Chondrocyte (in vitro differentiated cells): ENCODE data around the gene MRAP. TPM values are rescaled to one million over a fixed set of nuclear protein-coding genes. Genes with fewer than 3 reads are reported as not detected.

Experiments
- DNase-seq: peaks from one replicate; pipeline ENCODE4 v3.0.0; 2021; ENCODE audit warnings: mixed read lengths, low spot score
- H3K27ac Mint-ChIP-seq: one replicate; pipeline ENCODE4 v1.8.0; 2021; ENCODE audit warnings: mild to moderate bottlenecking, moderate library complexity, mixed read lengths; ENCODE audit not compliant: unreplicated experiment
- H3K27me3 Mint-ChIP-seq: 2 replicates; pipeline ENCODE4 v1.8.0; 2021; ENCODE audit warnings: low read depth, mixed read lengths
- H3K36me3 Mint-ChIP-seq: 2 replicates; pipeline ENCODE4 v1.8.0; 2021; ENCODE audit warnings: low read depth, mixed read lengths
- H3K4me1 Mint-ChIP-seq: 2 replicates; pipeline ENCODE4 v1.8.0; 2021; ENCODE audit warnings: low read depth, mild to moderate bottlenecking, mixed read lengths
- H3K4me3 Mint-ChIP-seq: one replicate; pipeline ENCODE4 v1.8.0; 2021; ENCODE audit warnings: mild to moderate bottlenecking, moderate library complexity, mixed read lengths; ENCODE audit not compliant: unreplicated experiment
- H3K9me3 Mint-ChIP-seq: 2 replicates; pipeline ENCODE4 v1.8.0; 2021; ENCODE audit warnings: low read depth, mixed read lengths
- CTCF ChIP-seq: fragments of 200-600 bp; sonication (generic); IDR thresholded peaks from 2 replicates; pipeline ENCODE4 v1.5.0; 2021; ENCODE audit warnings: antibody characterized with exemption, mild to moderate bottlenecking, moderate library complexity
- long read RNA-seq: library from polyadenylated mRNA; stranded (forward); transcript quantifications from one replicate; pipeline ENCODE4 v2.0.0, GENCODE V29; 2021
- total RNA-seq: library from RNA; stranded (reverse); gene quantifications from 3 replicates; pipeline ENCODE4 v1.2.1, GENCODE V29; 2021

MRAP gene
- not detected in 3 replicates for total RNA-seq
- long read RNA-seq = 0 reads

- H3K27ac Mint-ChIP-seq = no peak within 1 kb of the TSS
- H3K4me1 Mint-ChIP-seq = no peaks in the 10 kb centered on the region
Observed at GRCh38 chr21:32298658-32299081, at the start of gene MRAP. Gene MRAP (plus strand): TSS chr21:32298855. CDS start chr21:32298972, 117 bp downstream.

GRCh38 chr21:32249511-32250280 is 49.0 kb upstream of the MRAP start:
- no peak for DNase-seq
- Mint-ChIP-seq H3K27me3 (peaks cover 5% of the 10 kb centered on the region), H3K27ac (no peak overlapping the region), H3K4me1 (peaks cover 26% of the 10 kb centered on the region), H3K9me3 (no peaks in the 10 kb centered on the region), H3K36me3 (peaks cover 1% of the 10 kb centered on the region), H3K4me3 (no peak overlapping the region)
- TF ChIP-seq CTCF = no peak

More at GRCh38 chr21:32298658-32299081, at the start of gene MRAP:
- H3K36me3 Mint-ChIP-seq = peaks cover 7% of the 10 kb centered on the region
- H3K4me3 Mint-ChIP-seq = no peak within 1 kb of the TSS
- H3K27me3 Mint-ChIP-seq = no peaks in the 10 kb centered on the region
- TF ChIP-seq CTCF = no peak
- H3K9me3 Mint-ChIP-seq = no peaks in the 10 kb centered on the region
- no peak for DNase-seq

- H3K9me3 Mint-ChIP-seq = no peaks in the 10 kb centered on the region
- no peak for TF ChIP-seq CTCF
- DNase-seq = no peak
Observed at GRCh38 chr21:32252136-32252535, 46.5 kb upstream of the MRAP start.

GRCh38 chr21:32253215-32253641 is 45.4 kb upstream of the MRAP start:
- Mint-ChIP-seq H3K4me3 (no peak overlapping the region), H3K27ac (peak overlapping the region; percentile 15), H3K27me3 (peaks cover 3% of the 10 kb centered on the region), H3K9me3 (no peaks in the 10 kb centered on the region), H3K4me1 (peaks cover 50% of the 10 kb centered on the region), H3K36me3 (peaks cover 1% of the 10 kb centered on the region)
- no peak for DNase-seq
- TF ChIP-seq CTCF = no peak

More at GRCh38 chr21:32252136-32252535, 46.5 kb upstream of the MRAP start:
- H3K36me3 Mint-ChIP-seq = peaks cover 1% of the 10 kb centered on the region
- H3K27me3 Mint-ChIP-seq = peaks cover 3% of the 10 kb centered on the region
- peaks cover 42% of the 10 kb centered on the region for H3K4me1 Mint-ChIP-seq
- H3K27ac Mint-ChIP-seq = no peak overlapping the region
- no peak overlapping the region for H3K4me3 Mint-ChIP-seq

- no peak for TF ChIP-seq CTCF
- no peak overlapping the region for H3K4me3 Mint-ChIP-seq
- H3K4me1 Mint-ChIP-seq = peaks cover 41% of the 10 kb centered on the region
- DNase-seq = no peak
- H3K27me3 Mint-ChIP-seq = peaks cover 3% of the 10 kb centered on the region
- H3K9me3 Mint-ChIP-seq = no peaks in the 10 kb centered on the region
- peak overlapping the region; percentile 90 for H3K27ac Mint-ChIP-seq
- peaks cover 1% of the 10 kb centered on the region for H3K36me3 Mint-ChIP-seq
Observed at GRCh38 chr21:32256251-32256650, 42.4 kb upstream of the MRAP start.
